Activated CD4-positive, alpha-beta T cell treated with anti-CD3 and anti-CD28 coated beads, Interleukin-2, amount 10 ng/mL, durations not matched to agents 7 days and 5 days (primary cell): Measurements from ENCODE around the gene EXOC2. TPM values are rescaled to one million over a fixed set of nuclear protein-coding genes. Genes with fewer than 3 reads are reported as not detected.

Experiments
- CTCF ChIA-PET: fragments of 350-600 bp; sonication (Branson Sonifier 250); formaldehyde crosslinking; loops from one replicate; lab custom pipeline; 2021; ENCODE audit warnings: antibody characterized with exemption; lab: Charles Lee
- POLR2A ChIA-PET: fragments of 350-600 bp; sonication (Branson Sonifier 250); formaldehyde crosslinking; loops from one replicate; lab custom pipeline; 2021; ENCODE audit warnings: antibody characterized with exemption; lab: Charles Lee
- DNase-seq: peaks from one replicate; pipeline ENCODE4 v3.0.0-alpha.2; 2020
- H3K27ac Mint-ChIP-seq: one replicate; pipeline ENCODE4 v1.8.0; 2021; ENCODE audit warnings: mild to moderate bottlenecking, moderate library complexity, mixed read lengths
- H3K27me3 Mint-ChIP-seq: one replicate; pipeline ENCODE4 v1.8.0; 2021; ENCODE audit warnings: mixed read lengths
- H3K36me3 Mint-ChIP-seq: one replicate; pipeline ENCODE4 v1.8.0; 2021; ENCODE audit warnings: low read depth, mixed read lengths
- H3K4me1 Mint-ChIP-seq: one replicate; pipeline ENCODE4 v1.8.0; 2021; ENCODE audit warnings: mixed read lengths
- H3K4me3 Mint-ChIP-seq: one replicate; pipeline ENCODE4 v1.8.0; 2021; ENCODE audit warnings: mild to moderate bottlenecking, moderate library complexity, mixed read lengths
- H3K9me3 Mint-ChIP-seq: one replicate; pipeline ENCODE4 v1.8.0; 2021; ENCODE audit warnings: mixed read lengths
- total RNA-seq, 2 experiments: library from RNA; stranded (reverse); gene quantifications; one replicate each; pipeline ENCODE4 v1.2.3, GENCODE V29; 2021

The EXOC2 gene
- total RNA-seq, 2 experiments from 2014 or later, result 42.7 to 43.6 TPM

GRCh38 chr6:636488-636887 lies 56.5 kb downstream of the EXOC2 start:
- DNase-seq, result no peak
- peaks cover 28% of the 10 kb centered on the region for H3K36me3 Mint-ChIP-seq
- no peaks in the 10 kb centered on the region for H3K9me3 Mint-ChIP-seq
- no peaks in the 10 kb centered on the region for H3K27me3 Mint-ChIP-seq
- ChIA-PET CTCF (interaction anchor here (0.6 to 1.3 kb wide), 3 partner anchors 18 to 92 kb away, joined by 3 to 4 read pairs (median 3); no protein-coding TSS in a partner anchor), POLR2A (no interaction called here)
- H3K4me1 Mint-ChIP-seq, result no peaks in the 10 kb centered on the region
- no peak overlapping the region for H3K27ac Mint-ChIP-seq
- H3K4me3 Mint-ChIP-seq, result no peak overlapping the region

- peaks cover 26% of the 10 kb centered on the region for H3K36me3 Mint-ChIP-seq
- no peak overlapping the region for H3K27ac Mint-ChIP-seq
These were observed 57.7 kb downstream of the EXOC2 start for GRCh38 chr6:635233-635632.

GRCh38 chr6:633611-634010 lies 59.3 kb downstream of the EXOC2 start:
- POLR2A ChIA-PET, result no interaction called here
- CTCF ChIA-PET, result no interaction called here
- Mint-ChIP-seq H3K27ac (no peak overlapping the region), H3K36me3 (peaks cover 32% of the 10 kb centered on the region), H3K9me3 (no peaks in the 10 kb centered on the region), H3K4me3 (no peak overlapping the region), H3K4me1 (peaks cover 11% of the 10 kb centered on the region), H3K27me3 (no peaks in the 10 kb centered on the region)
- no peak for DNase-seq

More at GRCh38 chr6:635233-635632, 57.7 kb downstream of the EXOC2 start:
- Mint-ChIP-seq H3K9me3 (no peaks in the 10 kb centered on the region), H3K4me3 (no peak overlapping the region), H3K4me1 (no peaks in the 10 kb centered on the region), H3K27me3 (no peaks in the 10 kb centered on the region)
- DNase-seq, result no peak
- ChIA-PET POLR2A (no interaction called here), CTCF (no interaction called here)

GRCh38 chr6:628766-629165 lies 64.2 kb downstream of the EXOC2 start:
- peaks cover 21% of the 10 kb centered on the region for H3K36me3 Mint-ChIP-seq
- DNase-seq, result no peak
- no peaks in the 10 kb centered on the region for H3K27me3 Mint-ChIP-seq
- peak overlapping the region; percentile 3 for H3K27ac Mint-ChIP-seq
- H3K4me3 Mint-ChIP-seq, result no peak overlapping the region
- POLR2A ChIA-PET, result interaction anchor here (0.6 kb wide), 1 partner anchor 24 kb away, joined by 4 read pairs; no protein-coding TSS in a partner anchor
- H3K9me3 Mint-ChIP-seq, result no peaks in the 10 kb centered on the region
- CTCF ChIA-PET, result no interaction called here
- peaks cover 26% of the 10 kb centered on the region for H3K4me1 Mint-ChIP-seq

DNA sequence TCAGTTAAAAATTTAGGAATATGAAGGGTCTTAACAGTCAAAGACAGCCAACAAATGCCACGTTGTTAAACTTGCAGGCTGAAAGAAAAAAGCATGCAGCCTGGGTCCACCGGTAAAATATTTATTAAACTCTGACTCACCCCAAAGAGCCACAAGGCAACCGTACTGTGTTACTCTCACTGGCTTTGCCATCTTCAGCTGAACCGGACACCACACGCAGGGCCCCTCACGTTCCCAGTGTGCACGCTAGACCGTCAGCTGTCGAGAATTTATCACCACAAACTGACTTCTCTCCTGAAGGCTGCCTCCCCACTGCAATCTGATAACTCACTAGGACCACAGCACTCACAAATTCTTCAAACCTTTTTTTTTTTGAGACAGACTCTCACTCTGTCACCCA lies 66.7 kb downstream of the EXOC2 start:
- ChIA-PET POLR2A (no interaction called here), CTCF (no interaction called here)
- DNase-seq, result no peak
- H3K27ac Mint-ChIP-seq, result no peak overlapping the region
- peaks cover 24% of the 10 kb centered on the region for H3K36me3 Mint-ChIP-seq
- peaks cover 26% of the 10 kb centered on the region for H3K4me1 Mint-ChIP-seq
- H3K27me3 Mint-ChIP-seq, result no peaks in the 10 kb centered on the region
- H3K4me3 Mint-ChIP-seq, result no peak overlapping the region
- H3K9me3 Mint-ChIP-seq, result no peaks in the 10 kb centered on the region

DNA sequence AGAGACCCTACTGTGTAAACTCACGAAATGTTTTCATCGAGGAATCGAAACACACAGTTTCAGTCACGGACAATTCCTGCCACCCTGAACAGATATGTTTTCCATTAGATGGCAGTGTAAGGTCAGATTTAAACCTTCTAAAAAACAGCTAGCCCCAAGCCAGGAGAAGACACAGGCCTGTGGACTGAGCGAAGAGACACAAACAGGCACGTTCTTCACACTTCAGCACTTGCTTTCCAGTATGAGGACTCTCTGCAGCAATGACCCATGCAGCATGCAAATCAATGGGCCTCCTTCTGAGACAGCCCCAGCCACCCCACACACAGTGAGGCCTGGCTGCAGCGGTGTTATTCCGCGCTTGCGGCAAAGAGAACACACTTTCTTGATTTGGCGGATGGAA lies 68.0 kb downstream of the EXOC2 start:
- H3K27me3 Mint-ChIP-seq, result no peaks in the 10 kb centered on the region
- H3K9me3 Mint-ChIP-seq, result no peaks in the 10 kb centered on the region
- peaks cover 26% of the 10 kb centered on the region for H3K4me1 Mint-ChIP-seq
- CTCF ChIA-PET, result no interaction called here
- H3K36me3 Mint-ChIP-seq, result peaks cover 22% of the 10 kb centered on the region
- H3K4me3 Mint-ChIP-seq, result no peak overlapping the region
- POLR2A ChIA-PET, result no interaction called here
- no peak overlapping the region for H3K27ac Mint-ChIP-seq
- DNase-seq, result no peak

DNA sequence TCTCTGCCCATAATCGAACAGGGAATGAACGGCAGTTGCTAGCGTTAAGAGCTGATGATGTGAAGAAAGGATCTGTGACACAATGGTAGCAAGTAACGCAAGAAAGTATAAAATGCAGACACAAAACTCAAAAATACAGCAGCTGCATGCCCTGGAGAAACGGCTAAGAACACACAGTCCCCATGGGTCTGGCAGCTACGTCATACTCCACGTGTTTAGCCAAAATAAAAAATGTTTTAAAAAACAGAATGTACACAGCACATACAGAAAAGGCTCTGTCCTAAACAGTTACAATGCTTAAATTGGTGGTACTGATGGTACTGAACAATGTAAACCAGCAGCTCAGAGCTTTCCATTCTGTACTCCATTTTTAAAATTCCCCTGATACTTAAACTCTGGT lies 70.5 kb downstream of the EXOC2 start:
- Mint-ChIP-seq H3K27me3 (no peaks in the 10 kb centered on the region), H3K9me3 (no peaks in the 10 kb centered on the region), H3K36me3 (peaks cover 12% of the 10 kb centered on the region), H3K4me3 (no peak overlapping the region), H3K4me1 (peaks cover 8% of the 10 kb centered on the region), H3K27ac (no peak overlapping the region)
- no peak for DNase-seq
- CTCF ChIA-PET, result no interaction called here
- POLR2A ChIA-PET, result no interaction called here

DNA sequence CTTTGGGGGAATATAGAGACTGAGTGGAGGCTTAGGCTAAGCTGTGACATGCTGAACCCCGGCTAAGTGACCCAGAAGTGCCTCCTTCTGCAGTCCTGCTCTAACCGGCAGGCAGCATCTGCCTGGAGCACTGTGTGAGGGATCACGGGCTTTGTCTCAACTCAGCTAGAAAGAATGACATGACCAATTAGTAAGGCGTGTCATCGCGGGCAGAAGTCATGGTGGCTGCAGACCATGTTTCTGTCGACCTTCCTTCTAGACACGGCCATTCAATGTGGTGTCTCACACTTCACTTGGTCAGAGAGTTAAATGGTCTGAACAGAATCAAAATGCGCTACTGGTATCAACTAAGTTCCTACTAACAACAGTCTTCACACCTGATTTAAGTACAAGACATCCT lies 71.0 kb downstream of the EXOC2 start:
- POLR2A ChIA-PET, result no interaction called here
- DNase-seq, result no peak
- no peaks in the 10 kb centered on the region for H3K9me3 Mint-ChIP-seq
- peaks cover 6% of the 10 kb centered on the region for H3K4me1 Mint-ChIP-seq
- H3K27ac Mint-ChIP-seq, result no peak overlapping the region
- H3K4me3 Mint-ChIP-seq, result no peak overlapping the region
- H3K36me3 Mint-ChIP-seq, result peaks cover 17% of the 10 kb centered on the region
- no peaks in the 10 kb centered on the region for H3K27me3 Mint-ChIP-seq
- CTCF ChIA-PET, result interaction anchor here (1.3 kb wide), 1 partner anchor 31 kb away, joined by 3 read pairs; no protein-coding TSS in a partner anchor

DNA sequence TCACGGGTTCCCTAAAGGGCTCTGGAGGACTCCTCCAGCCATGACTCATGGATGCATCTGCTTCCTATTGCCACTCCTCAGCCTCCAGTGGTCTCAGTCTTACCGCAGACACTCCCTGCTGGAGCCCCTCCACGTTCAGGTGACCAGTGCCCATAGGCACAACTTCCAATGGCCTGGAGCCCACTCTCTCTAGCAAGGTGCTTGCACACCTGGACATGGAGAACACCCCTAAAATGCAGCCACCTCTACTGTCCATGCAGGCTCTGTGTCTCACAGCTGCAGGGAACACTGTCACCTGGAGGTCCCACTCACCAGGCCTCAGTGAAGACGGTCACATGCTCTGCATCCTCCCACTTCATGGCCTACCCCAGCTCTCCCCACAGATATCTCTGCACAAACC lies 72.0 kb downstream of the EXOC2 start:
- POLR2A ChIA-PET, result no interaction called here
- Mint-ChIP-seq H3K9me3 (no peaks in the 10 kb centered on the region), H3K36me3 (peaks cover 19% of the 10 kb centered on the region), H3K4me1 (peaks cover 5% of the 10 kb centered on the region), H3K27me3 (no peaks in the 10 kb centered on the region), H3K4me3 (no peak overlapping the region), H3K27ac (no peak overlapping the region)
- no peak for DNase-seq
- CTCF ChIA-PET, result interaction anchor here (1.1 to 1.3 kb wide), 2 partner anchors 30 to 243 kb away, joined by 3 read pairs; no protein-coding TSS in a partner anchor

DNA sequence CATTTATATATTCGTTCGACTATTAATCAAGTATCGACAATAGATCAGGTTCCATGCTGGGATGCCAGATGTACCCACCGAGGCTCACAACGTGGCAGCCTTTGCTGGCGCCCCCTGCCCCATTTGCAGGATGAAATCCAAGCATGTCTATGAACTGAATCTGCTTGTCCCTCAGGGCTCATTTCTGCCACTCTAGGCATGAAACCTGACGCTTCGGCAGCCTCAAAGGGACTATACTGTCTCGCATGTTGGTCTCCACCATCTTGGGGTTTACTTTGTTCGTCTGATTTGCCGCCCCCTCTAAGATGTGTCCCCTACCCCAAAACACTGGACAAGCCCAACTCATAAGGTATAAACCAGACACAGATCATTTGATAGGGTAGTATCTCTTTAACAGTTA lies 72.8 kb downstream of the EXOC2 start:
- Mint-ChIP-seq H3K9me3 (no peaks in the 10 kb centered on the region), H3K36me3 (peaks cover 24% of the 10 kb centered on the region), H3K27ac (no peak overlapping the region), H3K4me1 (peaks cover 5% of the 10 kb centered on the region), H3K27me3 (no peaks in the 10 kb centered on the region), H3K4me3 (no peak overlapping the region)
- DNase-seq, result no peak
- CTCF ChIA-PET, result interaction anchor here (1.1 kb wide), 1 partner anchor 244 kb away, joined by 3 read pairs; no protein-coding TSS in a partner anchor
- POLR2A ChIA-PET, result no interaction called here

DNA sequence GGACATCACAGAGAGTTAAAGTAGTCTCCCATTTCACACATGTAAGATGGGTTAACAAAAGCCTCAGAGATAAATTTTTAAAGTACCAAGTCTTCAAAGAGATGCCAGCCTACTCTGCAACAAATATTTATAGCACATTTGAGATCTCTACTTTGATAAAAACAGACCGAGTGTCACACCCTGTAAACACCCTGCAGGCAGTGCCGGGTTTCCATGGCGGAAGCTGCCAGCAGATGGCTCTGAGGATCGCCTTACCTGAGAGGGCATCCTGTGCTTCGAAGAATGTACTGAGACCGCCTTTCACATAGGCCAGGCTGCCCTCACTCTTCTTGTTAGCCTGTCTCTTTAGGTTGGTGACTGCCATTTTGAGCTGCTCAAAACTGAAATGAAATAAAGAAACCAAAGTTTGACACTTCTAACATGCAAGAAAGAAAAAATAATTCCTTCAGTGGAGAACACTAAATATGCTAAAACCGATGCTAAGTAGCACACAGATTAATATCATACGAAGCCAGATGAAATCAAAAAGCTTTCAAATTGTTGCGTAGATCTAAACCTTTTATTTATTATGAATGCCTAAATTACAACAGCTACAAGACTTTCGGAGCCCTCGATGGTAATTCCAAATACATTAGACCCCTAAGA lies 75.4 kb downstream of the EXOC2 start:
- H3K27me3 Mint-ChIP-seq, result no peaks in the 10 kb centered on the region
- no peak overlapping the region for H3K27ac Mint-ChIP-seq
- peaks cover 26% of the 10 kb centered on the region for H3K36me3 Mint-ChIP-seq
- H3K9me3 Mint-ChIP-seq, result no peaks in the 10 kb centered on the region
- no peak overlapping the region for H3K4me3 Mint-ChIP-seq
- ChIA-PET POLR2A (no interaction called here), CTCF (interaction anchor here (1.0 to 1.4 kb wide), 4 partner anchors 19 to 33 kb away, joined by 3 to 4 read pairs (median 3); no protein-coding TSS in a partner anchor)
- DNase-seq, result no peak
- H3K4me1 Mint-ChIP-seq, result peaks cover 5% of the 10 kb centered on the region

GRCh38 chr6:613981-614380 lies 79.0 kb downstream of the EXOC2 start:
- Mint-ChIP-seq H3K27ac (no peak overlapping the region), H3K4me1 (peaks cover 15% of the 10 kb centered on the region), H3K4me3 (no peak overlapping the region), H3K36me3 (peaks cover 31% of the 10 kb centered on the region), H3K27me3 (no peaks in the 10 kb centered on the region), H3K9me3 (no peaks in the 10 kb centered on the region)
- POLR2A ChIA-PET, result no interaction called here
- CTCF ChIA-PET, result no interaction called here
- DNase-seq, result no peak

DNA sequence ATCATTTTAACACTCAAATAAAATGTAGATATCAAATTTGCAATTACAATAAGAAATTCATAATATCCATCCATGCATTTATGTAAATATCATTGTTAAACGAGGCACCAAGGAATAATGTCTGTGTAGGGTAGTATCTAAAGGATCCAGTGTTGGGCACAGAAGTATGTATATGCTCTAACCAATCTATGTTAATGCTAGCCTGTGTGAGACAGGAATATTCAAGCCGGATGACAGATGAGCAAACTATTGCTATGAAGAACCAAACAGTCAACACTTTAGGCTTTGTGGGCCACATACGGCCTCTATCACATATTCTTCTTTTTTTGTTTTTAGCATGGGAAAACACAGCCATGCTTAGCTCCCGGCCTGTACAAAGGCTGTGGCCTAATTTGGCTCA lies 81.0 kb downstream of the EXOC2 start:
- no peak for DNase-seq
- Mint-ChIP-seq H3K27me3 (no peaks in the 10 kb centered on the region), H3K4me3 (no peak overlapping the region), H3K4me1 (peaks cover 10% of the 10 kb centered on the region), H3K27ac (no peak overlapping the region), H3K36me3 (peaks cover 34% of the 10 kb centered on the region), H3K9me3 (no peaks in the 10 kb centered on the region)
- CTCF ChIA-PET, result no interaction called here
- POLR2A ChIA-PET, result no interaction called here

DNA sequence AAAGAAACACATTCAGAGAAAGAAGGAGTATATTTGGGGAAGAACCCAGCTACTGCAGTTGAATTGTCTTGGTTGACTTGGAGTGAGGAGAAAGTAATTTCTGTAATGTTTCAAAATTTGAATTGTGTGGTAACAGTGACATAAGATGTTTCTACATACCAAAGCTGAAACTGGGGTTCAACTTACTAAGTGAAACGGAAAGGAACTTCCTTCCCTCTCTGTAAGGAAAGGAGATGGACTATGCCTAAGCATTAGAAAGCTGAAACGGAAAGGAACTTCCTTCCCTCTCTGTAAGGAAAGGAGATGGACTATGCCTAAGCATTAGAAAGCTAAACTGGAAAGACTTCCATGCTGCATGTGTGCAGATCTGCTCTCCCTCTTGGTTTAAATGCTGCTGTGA lies 82.1 kb downstream of the EXOC2 start:
- ChIA-PET POLR2A (no interaction called here), CTCF (no interaction called here)
- peaks cover 10% of the 10 kb centered on the region for H3K4me1 Mint-ChIP-seq
- H3K27me3 Mint-ChIP-seq, result no peaks in the 10 kb centered on the region
- no peak overlapping the region for H3K4me3 Mint-ChIP-seq
- no peak overlapping the region for H3K27ac Mint-ChIP-seq
- H3K9me3 Mint-ChIP-seq, result peaks cover 2% of the 10 kb centered on the region
- peaks cover 38% of the 10 kb centered on the region for H3K36me3 Mint-ChIP-seq
- no peak for DNase-seq
